GM19043 (cell line): ENCODE data around the gene C1orf146.
"Not testable (repeated sequence)": the region's sequence is repeated elsewhere in the genome, so short reads cannot be mapped to it uniquely, and the experiment has no call there.

Source experiments
- ATAC-seq: cut with Tn5 transposase; IDR thresholded peaks from one replicate; pipeline ENCODE4 v1.9.1; 2021; ENCODE audit warnings: low read depth; ENCODE audit not compliant: unreplicated experiment

C1orf146 gene

GRCh38 chr1:92273039-92273438, 55.3 kb downstream of the C1orf146 start:
- no peak for ATAC-seq

DNA sequence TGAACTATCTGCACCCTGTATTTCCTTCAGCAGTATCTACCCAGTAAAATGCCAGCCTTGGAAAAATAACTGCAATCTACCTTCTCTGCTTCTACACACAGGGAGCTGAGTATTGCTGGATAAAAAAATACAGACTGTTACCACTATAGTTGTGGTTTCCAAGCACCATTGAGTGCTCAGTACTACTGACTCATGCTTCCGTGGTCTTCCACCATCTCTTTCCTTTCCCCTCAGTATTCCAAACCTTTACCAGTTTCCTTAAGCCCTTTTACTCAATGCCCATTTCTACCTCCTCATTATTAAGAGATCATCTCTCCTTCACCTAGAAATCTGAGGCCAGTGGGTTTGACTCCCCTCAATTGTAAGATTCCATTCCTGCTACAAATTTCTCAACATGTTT, 57.2 kb downstream of the C1orf146 start:
- ATAC-seq: no peak

GRCh38 chr1:92276082-92276481, 58.4 kb downstream of the C1orf146 start:
- no peak for ATAC-seq

DNA sequence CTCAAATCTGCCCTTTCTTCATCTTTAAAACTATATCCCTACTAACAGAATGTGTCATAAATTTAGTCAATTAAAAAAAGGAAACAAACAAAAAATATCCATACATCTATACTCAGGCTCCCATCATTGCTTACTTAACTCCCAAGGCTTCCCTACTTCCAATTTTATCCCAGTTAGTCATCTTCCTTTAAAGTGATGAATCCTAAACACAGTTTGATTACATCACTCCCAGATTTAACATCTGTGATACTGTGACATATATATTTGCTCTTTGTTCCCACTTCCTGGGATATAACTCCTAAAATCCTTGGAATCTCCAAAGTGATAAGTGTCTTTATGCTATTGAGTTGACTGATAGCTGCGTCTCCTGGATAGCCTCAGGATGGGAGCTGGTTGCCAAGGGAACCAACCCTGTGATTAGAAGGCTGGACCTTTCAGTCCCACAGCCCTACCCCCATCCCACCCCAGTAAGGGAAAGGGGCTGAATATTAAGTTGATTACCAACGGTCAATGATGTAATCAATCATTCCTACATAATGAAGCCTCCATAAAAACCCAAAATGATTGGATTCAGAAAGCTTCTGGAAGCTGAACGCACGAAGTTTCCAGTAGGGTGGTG, 59.5 kb downstream of the C1orf146 start:
- ATAC-seq: no peak

DNA sequence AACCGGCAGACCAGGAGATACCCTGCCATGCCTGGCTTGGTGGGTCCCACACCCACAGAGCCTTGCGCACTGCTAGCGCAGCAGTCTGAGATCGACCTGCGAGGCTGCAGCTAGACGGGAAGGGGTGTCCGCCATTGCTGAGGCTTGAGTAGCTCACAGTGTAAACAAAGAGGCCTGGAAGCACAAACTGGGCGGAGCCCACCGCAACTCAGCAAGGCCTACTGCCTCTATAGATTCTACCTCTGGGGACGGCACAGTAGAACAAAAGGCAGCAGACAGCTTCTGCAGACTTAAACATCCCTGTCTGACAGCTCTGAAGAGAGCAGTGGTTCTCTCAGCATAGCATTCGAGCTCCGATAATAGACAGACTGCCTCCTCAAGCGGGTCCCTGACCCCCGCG, 62.1 kb downstream of the C1orf146 start:
- not testable (repeated sequence) for ATAC-seq

- ATAC-seq: not testable (repeated sequence)
These were observed 63.7 kb downstream of the C1orf146 start for GRCh38 chr1:92281411-92281810.

GRCh38 chr1:92291372-92291999, 73.8 kb downstream of the C1orf146 start:
- no peak for ATAC-seq
